ENCODE data around the gene CLDN6. TPM values are rescaled to one million over a fixed set of nuclear protein-coding genes. Genes with fewer than 3 reads are reported as not detected.

The CLDN6 gene
- total RNA-seq, 1 experiment from 2014 or later: not detected

DNA sequence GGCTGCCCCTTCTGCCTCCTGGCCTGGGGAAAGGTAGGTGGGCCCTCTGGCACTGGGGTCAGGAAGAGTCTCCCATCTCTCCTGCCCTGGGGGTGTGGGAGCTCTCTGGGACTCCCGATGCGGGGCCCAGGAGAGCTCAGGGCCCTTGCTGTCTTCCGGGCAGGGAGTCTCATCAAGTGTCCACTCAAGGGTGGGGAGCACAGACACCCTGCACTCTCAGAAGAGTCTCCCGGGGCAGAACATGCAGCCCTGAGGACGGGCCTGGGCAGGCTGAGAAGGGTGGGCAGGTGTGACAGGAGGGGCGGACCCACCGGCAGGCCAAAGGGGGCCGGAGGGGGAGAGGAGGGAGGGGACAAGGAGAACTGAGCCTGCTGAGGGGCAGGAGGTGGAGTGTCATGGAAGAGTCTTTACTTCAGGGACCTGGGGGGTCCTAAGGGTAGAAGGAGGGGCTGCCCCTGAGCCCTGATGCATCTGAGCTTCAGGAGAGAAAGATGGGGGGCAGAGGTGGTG is 29.3 kb downstream of the CLDN6 start:
- intact Hi-C loops (cut with micrococcal nuclease): no loop called here
- H3K9me3 Mint-ChIP-seq (ENCODE audit: unreplicated experiment): no peaks in the 10 kb centered on the region
- no peaks in the 10 kb centered on the region for H3K27me3 Mint-ChIP-seq (ENCODE audit: insufficient read depth, unreplicated experiment)
- TF ChIP-seq, protein P1, sequence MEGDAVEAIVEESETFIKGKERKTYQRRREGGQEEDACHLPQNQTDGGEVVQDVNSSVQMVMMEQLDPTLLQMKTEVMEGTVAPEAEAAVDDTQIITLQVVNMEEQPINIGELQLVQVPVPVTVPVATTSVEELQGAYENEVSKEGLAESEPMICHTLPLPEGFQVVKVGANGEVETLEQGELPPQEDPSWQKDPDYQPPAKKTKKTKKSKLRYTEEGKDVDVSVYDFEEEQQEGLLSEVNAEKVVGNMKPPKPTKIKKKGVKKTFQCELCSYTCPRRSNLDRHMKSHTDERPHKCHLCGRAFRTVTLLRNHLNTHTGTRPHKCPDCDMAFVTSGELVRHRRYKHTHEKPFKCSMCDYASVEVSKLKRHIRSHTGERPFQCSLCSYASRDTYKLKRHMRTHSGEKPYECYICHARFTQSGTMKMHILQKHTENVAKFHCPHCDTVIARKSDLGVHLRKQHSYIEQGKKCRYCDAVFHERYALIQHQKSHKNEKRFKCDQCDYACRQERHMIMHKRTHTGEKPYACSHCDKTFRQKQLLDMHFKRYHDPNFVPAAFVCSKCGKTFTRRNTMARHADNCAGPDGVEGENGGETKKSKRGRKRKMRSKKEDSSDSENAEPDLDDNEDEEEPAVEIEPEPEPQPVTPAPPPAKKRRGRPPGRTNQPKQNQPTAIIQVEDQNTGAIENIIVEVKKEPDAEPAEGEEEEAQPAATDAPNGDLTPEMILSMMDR (IDR thresholded peaks at IDR 0.05; ENCODE audit: unreplicated experiment): no peak
- H3K4me1 Mint-ChIP-seq (ENCODE audit: insufficient read depth, unreplicated experiment): peaks cover 6% of the 10 kb centered on the region
- H3K4me3 Mint-ChIP-seq (ENCODE audit: unreplicated experiment): no peak overlapping the region
- no TSS peak for BruUV-seq (replicated peaks)
- DNase-seq (ENCODE audit: unreplicated experiment): no peak
- no peak overlapping the region for H3K27ac Mint-ChIP-seq (ENCODE audit: low read depth, unreplicated experiment)
- CTCF ChIA-PET: interaction anchor here (1.0 kb wide), 1 partner anchor 39 kb away, joined by 4 read pairs; no protein-coding TSS in a partner anchor
- no peaks in the 10 kb centered on the region for H3K36me3 Mint-ChIP-seq (ENCODE audit: insufficient read depth, unreplicated experiment)
- POLR2A ChIA-PET: no interaction called here

DNA sequence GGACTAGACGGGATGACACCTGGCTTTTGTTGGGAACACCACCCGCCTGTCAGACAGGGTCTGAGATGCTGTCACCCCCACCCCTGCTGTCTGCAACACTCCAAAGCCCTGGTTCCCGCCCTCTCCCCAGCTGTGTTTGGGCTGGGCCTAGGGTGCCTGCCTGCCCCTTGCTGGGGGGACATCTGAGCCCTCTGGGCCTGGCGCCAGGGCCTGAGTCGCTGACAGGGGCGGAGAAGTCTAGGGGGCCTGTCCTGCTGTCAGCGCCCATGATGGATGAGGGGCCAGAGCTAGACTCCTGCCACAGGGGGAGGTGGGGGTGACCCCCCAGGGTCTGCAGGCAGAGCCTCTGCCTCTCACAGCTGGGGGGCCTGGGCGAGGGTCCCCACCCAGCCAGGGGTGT is 30.1 kb downstream of the CLDN6 start:
- Mint-ChIP-seq H3K4me1 (ENCODE audit: insufficient read depth, unreplicated experiment) (peaks cover 4% of the 10 kb centered on the region), H3K27ac (ENCODE audit: low read depth, unreplicated experiment) (no peak overlapping the region), H3K4me3 (ENCODE audit: unreplicated experiment) (no peak overlapping the region), H3K27me3 (ENCODE audit: insufficient read depth, unreplicated experiment) (no peaks in the 10 kb centered on the region), H3K36me3 (ENCODE audit: insufficient read depth, unreplicated experiment) (no peaks in the 10 kb centered on the region), H3K9me3 (ENCODE audit: unreplicated experiment) (no peaks in the 10 kb centered on the region)
- BruUV-seq (replicated peaks): no TSS peak
- POLR2A ChIA-PET: no interaction called here
- intact Hi-C loops (cut with micrococcal nuclease): no loop called here
- CTCF ChIA-PET: interaction anchor here (1.0 kb wide), 1 partner anchor 40 kb away, joined by 4 read pairs; no protein-coding TSS in a partner anchor
- TF ChIP-seq, protein P1 (IDR thresholded peaks at IDR 0.05; ENCODE audit: unreplicated experiment): no peak
- no peak for DNase-seq (ENCODE audit: unreplicated experiment)

DNA sequence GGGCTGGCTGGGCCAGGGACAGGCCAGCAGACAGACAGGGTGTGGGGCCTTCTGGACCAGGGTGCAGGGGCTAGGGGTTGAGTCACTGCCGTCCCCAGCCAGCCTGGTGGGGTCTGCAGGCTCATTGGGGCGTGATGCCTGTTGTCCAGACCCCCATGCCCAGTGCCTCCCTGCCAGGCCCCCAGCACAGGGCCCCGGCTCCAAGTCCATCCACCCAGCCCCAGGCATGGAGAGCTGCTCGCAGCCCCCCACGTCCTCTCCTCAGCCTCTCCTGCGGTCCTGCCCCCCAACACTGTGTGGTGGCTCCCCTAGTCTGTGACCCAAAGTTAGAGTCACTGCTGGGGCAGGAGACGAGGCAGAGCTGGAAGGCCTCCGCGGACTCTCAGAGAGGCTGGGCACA is 30.7 kb downstream of the CLDN6 start:
- POLR2A ChIA-PET: no interaction called here
- H3K27ac Mint-ChIP-seq (ENCODE audit: low read depth, unreplicated experiment): no peak overlapping the region
- H3K9me3 Mint-ChIP-seq (ENCODE audit: unreplicated experiment): no peaks in the 10 kb centered on the region
- intact Hi-C loops (cut with micrococcal nuclease): no loop called here
- no peaks in the 10 kb centered on the region for H3K4me1 Mint-ChIP-seq (ENCODE audit: insufficient read depth, unreplicated experiment)
- CTCF ChIA-PET: no interaction called here
- H3K36me3 Mint-ChIP-seq (ENCODE audit: insufficient read depth, unreplicated experiment): no peaks in the 10 kb centered on the region
- H3K4me3 Mint-ChIP-seq (ENCODE audit: unreplicated experiment): no peak overlapping the region
- BruUV-seq (replicated peaks): no TSS peak
- no peaks in the 10 kb centered on the region for H3K27me3 Mint-ChIP-seq (ENCODE audit: insufficient read depth, unreplicated experiment)
- no peak for DNase-seq (ENCODE audit: unreplicated experiment)
- TF ChIP-seq, protein P1 (IDR thresholded peaks at IDR 0.05; ENCODE audit: unreplicated experiment): no peak

DNA sequence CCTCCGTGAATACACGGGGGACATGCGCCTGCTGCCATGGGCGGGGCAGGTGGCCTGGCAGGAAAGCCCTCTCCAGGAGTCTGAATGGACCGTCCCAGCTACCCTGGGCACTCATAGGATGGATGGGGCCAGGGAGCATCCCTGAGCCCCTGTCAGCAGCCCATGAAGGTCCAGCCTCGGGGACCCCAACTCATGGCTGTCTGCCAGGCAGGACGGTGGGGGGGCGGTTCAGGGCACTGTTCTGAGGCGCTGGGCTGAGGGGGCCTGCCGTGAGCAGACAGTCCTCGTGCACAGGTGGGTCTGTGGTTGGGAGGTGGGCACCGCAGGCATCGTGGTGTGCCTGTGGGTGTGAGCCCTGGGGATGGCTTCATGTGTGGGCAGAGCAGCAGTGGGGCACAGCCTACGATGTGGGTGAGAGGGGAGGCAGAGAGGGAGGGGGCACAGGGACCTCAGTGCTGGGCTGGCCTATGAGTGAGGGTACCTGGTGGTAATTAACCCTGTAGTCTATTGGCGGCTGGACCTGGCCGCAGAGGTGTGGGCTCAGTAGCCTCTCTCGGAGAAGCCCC is 31.3 kb downstream of the CLDN6 start:
- H3K36me3 Mint-ChIP-seq (ENCODE audit: insufficient read depth, unreplicated experiment): no peaks in the 10 kb centered on the region
- peaks cover 3% of the 10 kb centered on the region for H3K4me1 Mint-ChIP-seq (ENCODE audit: insufficient read depth, unreplicated experiment)
- no peak for DNase-seq (ENCODE audit: unreplicated experiment)
- intact Hi-C loops (cut with micrococcal nuclease): no loop called here
- H3K9me3 Mint-ChIP-seq (ENCODE audit: unreplicated experiment): no peaks in the 10 kb centered on the region
- TF ChIP-seq, protein P1 (IDR thresholded peaks at IDR 0.05; ENCODE audit: unreplicated experiment): no peak
- ChIA-PET CTCF (interaction anchor here (0.7 kb wide), 2 partner anchors 8 to 36 kb away, joined by 4 read pairs; no protein-coding TSS in a partner anchor), POLR2A (no interaction called here)
- H3K27me3 Mint-ChIP-seq (ENCODE audit: insufficient read depth, unreplicated experiment): no peaks in the 10 kb centered on the region
- no peak overlapping the region for H3K27ac Mint-ChIP-seq (ENCODE audit: low read depth, unreplicated experiment)
- H3K4me3 Mint-ChIP-seq (ENCODE audit: unreplicated experiment): no peak overlapping the region
- BruUV-seq (replicated peaks): no TSS peak
